Stomach (tissue), 9 donors: ENCODE data around the gene SMAP1. TPM values are rescaled to one million over a fixed set of nuclear protein-coding genes. Genes with fewer than 3 reads are reported as not detected.

Experiments used
- DNase-seq, 2 donors: peaks; one replicate each; pipeline versions ENCODE4 v3.0.0 to v3.0.0-alpha.2; 2013 to 2019
- H3K27ac ChIP-seq, 5 donors: fragments of 200-600 bp in 4 of 5; sonication (generic) in 4 of 5; one replicate each; pipeline ENCODE4 v1.5.1; 2013 to 2019; ENCODE audit warnings: mild to moderate bottlenecking in 1 of 5, moderate library complexity in 1 of 5
- H3K27me3 ChIP-seq, 3 donors: fragments of 200-600 bp; sonication (generic); one replicate each; pipeline ENCODE4 v1.5.1; 2017 to 2019; ENCODE audit warnings: mixed run types in 1 of 3
- H3K36me3 ChIP-seq, 4 donors: fragments of 200-600 bp; sonication (generic); 1 replicate in 3 of 4; 2 replicates in 1 of 4; pipeline ENCODE4 v1.5.1; 2016 to 2019
- H3K4me1 ChIP-seq, 4 donors: fragments of 200-600 bp; sonication (generic); one replicate each; pipeline ENCODE4 v1.5.1; 2016 to 2019
- H3K4me3 ChIP-seq, 4 donors: fragments of 200-600 bp; sonication (generic) in 3 of 4; one replicate each; pipeline ENCODE4 v1.5.1; 2016 to 2019; ENCODE audit warnings: mild to moderate bottlenecking in 1 of 4
- H3K9me3 ChIP-seq, 4 donors: fragments of 200-600 bp; sonication (generic); one replicate each; pipeline ENCODE4 v1.5.1; 2016 to 2019
- EP300 ChIP-seq: sonication (generic); formaldehyde crosslinking; IDR thresholded peaks from one replicate; pipeline ENCODE4 v1.6.1; 2017; ENCODE audit warnings: antibody characterized with exemption
- POLR2A ChIP-seq, 4 donors: fragments of 450-650 bp; IDR thresholded peaks; one replicate each; pipeline ENCODE4 v1.6.1; 2016; ENCODE audit warnings: antibody characterized with exemption in 4 of 4, control low read depth in 2 of 4, mild to moderate bottlenecking in 1 of 4, moderate library complexity in 1 of 4
- POLR2AphosphoS5 ChIP-seq, 3 donors: sonication (generic); formaldehyde crosslinking; IDR thresholded peaks; one replicate each; pipeline ENCODE4 v1.6.1; 2016; ENCODE audit warnings: antibody characterized with exemption in 3 of 3
- WGBS, 5 donors: extraction: QIAGEN DNeasy Blood & Tissue Kit in 3 of 5; methylation state at CpG; one replicate each; pipeline versions ENCODE4 v1.1.5 to v1.1.7; 2013 to 2018; 5-methylcytosine and 5-hydroxymethylcytosine counted together
- intact Hi-C: fragments of 100-400 bp; cut with DNase I; formaldehyde crosslinking; loops from one replicate; pipeline ENCODE4 v1.15.1; 2023; ENCODE audit warnings: low total_unique reads
- polyA plus RNA-seq, 3 donors: library from polyadenylated mRNA; stranded (reverse); fragments of 200-250 nt; gene quantifications; one replicate each; pipeline ENCODE4 v1.2.3, GENCODE V29; 2013
- total RNA-seq, 5 donors: library from RNA; depleted of rRNA; stranded (reverse); fragments of >200 nt; gene quantifications; one replicate each; pipeline versions ENCODE4 v1.1.0 to v1.2.3, GENCODE V29; 2014 to 2016
- TF ChIP-seq, protein P1 (sequence below), 7 experiments: fragments of 450-650 bp in 4 of 7; fragments of 200-600 bp in 3 of 7; sonication (generic) in 3 of 7; IDR thresholded peaks; one replicate each; pipeline ENCODE4 v1.5.1; 2016 to 2019; ENCODE audit warnings: antibody characterized with exemption in 7 of 7, control low read depth in 2 of 7, mild to moderate bottlenecking in 1 of 7
- donor health status: healthy with polysubstance abuse.
- donor health status: Bipolar disorder and iron deficiency.
- donor health status: healthy.

Gene SMAP1
- total and polyA plus RNA-seq, 8 donors = 13.4 to 65.3 (median 25.4) TPM

DNA sequence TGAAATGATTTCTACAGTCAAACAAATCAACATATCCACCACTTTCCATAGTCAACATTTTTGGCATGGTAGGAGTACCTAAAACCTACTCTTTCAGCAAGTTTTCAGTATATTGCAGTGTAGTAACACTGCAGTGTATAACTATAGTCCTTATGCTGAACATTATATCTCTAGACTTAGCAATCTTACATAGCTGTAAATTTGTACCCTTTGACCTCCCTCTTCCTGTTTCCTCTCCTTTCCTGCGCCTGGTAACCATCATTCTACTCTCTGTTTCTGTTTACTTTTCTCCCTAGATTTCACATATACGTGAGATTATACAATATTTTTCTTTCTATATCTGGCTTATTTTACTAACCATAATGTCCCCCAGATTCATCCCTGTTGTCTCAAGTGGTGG, 40.2 kb downstream of the SMAP1 start:
- Histone ChIP-seq H3K9me3 (no peaks in the 10 kb centered on the region), H3K36me3 (no peaks in the 10 kb centered on the region), H3K4me3 (no peak overlapping the region), H3K4me1 (peaks cover 0 to 46% (median 22%) of the 10 kb centered on the region in 4 donors), H3K27me3 (no peaks in the 10 kb centered on the region), H3K27ac (no peak overlapping the region)
- no peak for DNase-seq
- 55 to 80% (median 71%) methylated on average over 2 of the region's 2 CpGs for WGBS, 5 donors
- intact Hi-C loops = loop anchor here (10.0 kb wide), 1 partner anchor 177 kb away; no protein-coding TSS in a partner anchor
- TF ChIP-seq EP300 = no peak
- TF ChIP-seq, protein P1, sequence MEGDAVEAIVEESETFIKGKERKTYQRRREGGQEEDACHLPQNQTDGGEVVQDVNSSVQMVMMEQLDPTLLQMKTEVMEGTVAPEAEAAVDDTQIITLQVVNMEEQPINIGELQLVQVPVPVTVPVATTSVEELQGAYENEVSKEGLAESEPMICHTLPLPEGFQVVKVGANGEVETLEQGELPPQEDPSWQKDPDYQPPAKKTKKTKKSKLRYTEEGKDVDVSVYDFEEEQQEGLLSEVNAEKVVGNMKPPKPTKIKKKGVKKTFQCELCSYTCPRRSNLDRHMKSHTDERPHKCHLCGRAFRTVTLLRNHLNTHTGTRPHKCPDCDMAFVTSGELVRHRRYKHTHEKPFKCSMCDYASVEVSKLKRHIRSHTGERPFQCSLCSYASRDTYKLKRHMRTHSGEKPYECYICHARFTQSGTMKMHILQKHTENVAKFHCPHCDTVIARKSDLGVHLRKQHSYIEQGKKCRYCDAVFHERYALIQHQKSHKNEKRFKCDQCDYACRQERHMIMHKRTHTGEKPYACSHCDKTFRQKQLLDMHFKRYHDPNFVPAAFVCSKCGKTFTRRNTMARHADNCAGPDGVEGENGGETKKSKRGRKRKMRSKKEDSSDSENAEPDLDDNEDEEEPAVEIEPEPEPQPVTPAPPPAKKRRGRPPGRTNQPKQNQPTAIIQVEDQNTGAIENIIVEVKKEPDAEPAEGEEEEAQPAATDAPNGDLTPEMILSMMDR (IDR thresholded peaks at IDR 0.05) = no peak
- TF ChIP-seq POLR2AphosphoS5 (IDR thresholded peaks at IDR 0.05) = no peak
- no peak for TF ChIP-seq POLR2A (IDR thresholded peaks at IDR 0.05)

DNA sequence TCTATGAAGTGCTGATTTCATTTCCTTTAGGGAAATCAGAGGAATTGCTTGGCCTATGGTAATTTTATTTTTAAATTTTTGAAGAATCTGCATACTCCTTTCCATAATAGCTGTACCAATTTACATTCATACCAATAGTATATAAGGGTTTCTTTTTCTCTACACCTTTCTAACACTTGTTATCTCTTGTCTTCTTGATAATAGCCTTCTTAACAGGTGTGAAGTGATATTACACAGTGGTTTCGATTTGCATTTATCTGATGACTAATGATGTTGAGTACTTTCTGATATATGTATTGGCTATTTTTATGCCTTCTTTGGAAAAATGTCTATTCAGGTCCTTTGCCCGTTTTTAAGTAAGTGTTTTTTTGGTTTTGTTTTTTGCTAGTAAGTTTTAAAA, 40.8 kb downstream of the SMAP1 start:
- TF ChIP-seq EP300 (no peak), POLR2AphosphoS5 (IDR thresholded peaks at IDR 0.05) (no peak), POLR2A (IDR thresholded peaks at IDR 0.05) (no peak)
- TF ChIP-seq, protein P1 (IDR thresholded peaks at IDR 0.05) = no peak
- Histone ChIP-seq H3K4me1 (peaks cover 0 to 46% (median 21%) of the 10 kb centered on the region in 4 donors), H3K4me3 (no peak overlapping the region), H3K9me3 (no peaks in the 10 kb centered on the region), H3K36me3 (no peaks in the 10 kb centered on the region), H3K27me3 (no peaks in the 10 kb centered on the region), H3K27ac (no peak overlapping the region)
- WGBS, 5 donors = 32 to 67% (median 54%) methylated on average over 2 of the region's 2 CpGs
- no peak for DNase-seq
- intact Hi-C loops = loop anchor here (10.0 kb wide), 1 partner anchor 176 kb away; no protein-coding TSS in a partner anchor

DNA sequence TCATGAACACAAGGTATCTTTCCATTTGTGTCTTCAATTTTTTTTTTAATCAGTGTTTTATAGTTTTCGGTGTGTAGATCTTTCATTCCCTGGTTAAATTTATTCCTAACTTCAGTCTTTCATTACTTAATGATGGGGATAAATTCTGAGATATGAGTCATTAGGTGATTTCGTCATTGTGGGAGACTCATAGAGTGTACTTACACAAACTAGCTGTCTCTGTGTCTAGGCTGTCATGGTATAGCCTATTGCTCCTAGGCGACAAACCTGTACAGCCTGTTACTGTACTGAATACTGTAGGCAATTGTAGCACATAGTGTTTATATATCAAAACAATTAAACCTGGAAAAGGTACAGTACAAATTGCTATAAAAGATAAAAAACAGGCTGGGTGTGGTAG, 42.1 kb downstream of the SMAP1 start:
- H3K27ac ChIP-seq = no peak overlapping the region
- peaks cover 0 to 46% (median 15%) of the 10 kb centered on the region in 4 donors for H3K4me1 ChIP-seq
- no peak overlapping the region for H3K4me3 ChIP-seq
- peaks cover 0 to 12% (median 7%) of the 10 kb centered on the region in 4 donors for H3K9me3 ChIP-seq
- TF ChIP-seq POLR2AphosphoS5 (IDR thresholded peaks at IDR 0.05) (no peak), EP300 (no peak), POLR2A (IDR thresholded peaks at IDR 0.05) (no peak)
- TF ChIP-seq, protein P1 (IDR thresholded peaks at IDR 0.05) = no peak
- intact Hi-C loops = loop anchor here (10.0 kb wide), 1 partner anchor 175 kb away; no protein-coding TSS in a partner anchor
- 76 to 86% (median 80%) methylated on average over 3 of the region's 3 CpGs for WGBS, 5 donors
- no peaks in the 10 kb centered on the region for H3K27me3 ChIP-seq
- no peak for DNase-seq
- no peaks in the 10 kb centered on the region for H3K36me3 ChIP-seq

DNA sequence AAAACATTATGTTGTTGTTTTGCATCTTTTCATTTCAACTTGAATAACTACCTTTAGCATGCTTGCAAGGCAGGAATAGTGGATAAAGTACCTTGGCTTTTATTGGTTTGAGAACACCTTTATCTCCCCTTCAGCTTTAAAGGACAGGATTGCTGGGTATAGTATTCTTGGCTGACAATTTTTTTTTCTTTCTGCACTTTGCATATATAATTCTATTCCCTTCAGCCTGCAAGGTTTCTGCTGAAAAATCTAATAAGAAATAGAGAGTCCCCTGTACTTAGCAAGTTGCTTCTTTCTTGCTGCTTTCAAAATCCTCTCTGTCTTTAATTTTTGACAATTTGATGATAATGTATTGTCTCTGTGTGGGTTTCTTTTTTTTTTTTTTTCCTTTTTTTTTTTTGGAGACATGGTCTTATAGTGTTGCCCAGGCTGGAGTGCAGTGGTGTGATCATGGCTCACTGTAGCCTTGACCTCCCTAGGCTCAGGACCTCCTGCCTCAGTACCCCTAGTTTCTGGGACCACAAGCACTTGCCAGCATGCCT, 47.1 kb downstream of the SMAP1 start:
- DNase-seq = no peak
- Histone ChIP-seq H3K36me3 (no peaks in the 10 kb centered on the region), H3K4me1 (peaks cover 0 to 27% (median 3%) of the 10 kb centered on the region in 4 donors), H3K4me3 (no peak overlapping the region), H3K27me3 (no peaks in the 10 kb centered on the region), H3K9me3 (peaks cover 0 to 20% (median 12%) of the 10 kb centered on the region in 4 donors), H3K27ac (no peak overlapping the region)
- TF ChIP-seq POLR2AphosphoS5 (IDR thresholded peaks at IDR 0.05) (no peak), POLR2A (IDR thresholded peaks at IDR 0.05) (no peak), EP300 (no peak)
- TF ChIP-seq, protein P1 (IDR thresholded peaks at IDR 0.05) = no peak
- intact Hi-C loops = no loop called here
